GM12878 (cell line): ENCODE results near the gene LRRIQ4. TPM values are rescaled to one million over a fixed set of nuclear protein-coding genes. Genes with fewer than 3 reads are reported as not detected.

Experiments
- CEBPB ChIP-seq, 2 experiments: fragments of 150-350 bp in 1 of 2; IDR thresholded peaks; 2 replicates each; pipeline ENCODE4 v1.6.1; 2012 to 2014; ENCODE audit warnings: low read depth in 2 of 2, low read length in 2 of 2, borderline replicate concordance in 1 of 2, inconsistent platforms in 1 of 2
- CHD4 ChIP-seq: fragments of 200-600 bp; sonication (generic); IDR thresholded peaks from 2 replicates; pipeline ENCODE4 v1.6.1; 2016; ENCODE audit warnings: mild to moderate bottlenecking
- HDGF ChIP-seq: fragments of 450-650 bp; IDR thresholded peaks from 2 replicates; pipeline ENCODE4 v1.6.1; 2016; ENCODE audit warnings: antibody characterized with exemption
- IRF5 ChIP-seq: fragments of 450-650 bp; IDR thresholded peaks from 2 replicates; pipeline ENCODE4 v1.6.1; 2017; ENCODE audit warnings: borderline replicate concordance
- JUND ChIP-seq: IDR thresholded peaks from 2 replicates; pipeline ENCODE4 v1.6.1; 2012; ENCODE audit warnings: low read depth, mild to moderate bottlenecking, low read length, improper control_type of control experiment, moderate library complexity
- MTA3 ChIP-seq: IDR thresholded peaks from 2 replicates; pipeline ENCODE4 v1.6.1; 2012; ENCODE audit warnings: low read length, inconsistent platforms, borderline replicate concordance
- RBBP5 ChIP-seq: fragments of 200-600 bp; sonication (generic); conservative IDR thresholded peaks from 2 replicates; pipeline ENCODE4 v1.6.1; 2016
- SUZ12 ChIP-seq: fragments of 200-600 bp; sonication (generic); IDR thresholded peaks from one replicate; pipeline ENCODE4 v1.6.1; 2018; ENCODE audit warnings: antibody characterized with exemption, mild to moderate bottlenecking; ENCODE audit not compliant: unreplicated experiment
- TCF12 ChIP-seq: IDR thresholded peaks from 2 replicates; pipeline ENCODE4 v1.6.1; 2011; ENCODE audit warnings: low read depth, mild to moderate bottlenecking, low read length
- ZBED1 ChIP-seq: IDR thresholded peaks from 2 replicates; pipeline ENCODE4 v1.6.1; 2016; ENCODE audit warnings: borderline replicate concordance
- ZNF687 ChIP-seq: fragments of 450-650 bp; IDR thresholded peaks from 2 replicates; pipeline ENCODE4 v1.6.1; 2017; ENCODE audit warnings: mild to moderate bottlenecking, moderate library complexity
- polyA plus RNA-seq, 11 experiments: library from polyadenylated mRNA; depleted of rRNA in 4 of 11; unstranded in 6 of 11; stranded (reverse) in 5 of 11; fragments of >200 nt; fragmentation: Nextera tagmentation in 4 of 11; fragmentation: Illumina TruSeq in 1 of 11; extraction: Ambion mirVana in 4 of 11; extraction: Trizol in 1 of 11; gene quantifications; 1 replicate in 1 of 11; 2 replicates in 10 of 11; pipeline versions ENCODE4 v1.2.1 to v1.2.3, GENCODE V29; 2011 to 2016; ENCODE audit warnings: inconsistent platforms in 2 of 11, missing spikeins in 2 of 11, low read depth in 1 of 11
- total RNA-seq, 4 experiments: library from RNA; depleted of rRNA in 3 of 4; stranded (reverse); fragments of >200 nt in 3 of 4; fragmentation: Illumina TruSeq in 1 of 4; extraction: Trizol in 1 of 4; gene quantifications; 2 replicates each; pipeline versions ENCODE4 v1.2.1 to v1.2.3, GENCODE V29; 2013 to 2021

LRRIQ4 gene
- total and polyA plus RNA-seq, 10 of the 15 experiments (the other 5 are each of a cell fraction or from before 2014, with no cell fraction given): 0.06 to 0.21 (median 0.14) TPM; not detected in 3

GRCh38 chr3:169790219-169790618 is 22.5 kb upstream of the LRRIQ4 start (continued):
- no peak for TF ChIP-seq IRF5
- TF ChIP-seq RBBP5: no peak
- no peak for TF ChIP-seq ZNF687
- no peak for TF ChIP-seq CEBPB (IDR thresholded peaks at IDR 0.05; ENCODE audit: borderline replicate concordance in 1 of 2, low read depth in 2 of 2, low read length in 2 of 2)
- TF ChIP-seq MTA3: no peak
- no peak for TF ChIP-seq TCF12
- TF ChIP-seq SUZ12: no peak
- no peak for TF ChIP-seq JUND
- no peak for TF ChIP-seq HDGF
- no peak for TF ChIP-seq CHD4
- TF ChIP-seq ZBED1: no peak
